Upper lobe of right lung (tissue), 1 donor: Measurements from ENCODE around the gene ZNF205. TPM values are rescaled to one million over a fixed set of nuclear protein-coding genes. Genes with fewer than 3 reads are reported as not detected.
A peak's percentile ranks its signal among the peaks of the same experiment; 100 is the strongest.
"Not testable (repeated sequence)": the region's sequence is repeated elsewhere in the genome, so short reads cannot be mapped to it uniquely, and the experiment has no call there.

Experiments used
- ATAC-seq: fragments of 200-7000 bp; cut with Tn5 transposase; one replicate; pipeline ENCODE4 v1.9.1; 2020; ENCODE audit warnings: mild to moderate bottlenecking, moderate library complexity
- DNase-seq: peaks from one replicate; pipeline ENCODE4 v3.0.0-alpha.2; 2020
- H3K27ac ChIP-seq: fragments of 200-600 bp; one replicate; pipeline ENCODE4 v1.8.0; 2022
- H3K27me3 ChIP-seq: fragments of 200-600 bp; one replicate; pipeline ENCODE4 v1.8.0; 2022; ENCODE audit warnings: mild to moderate bottlenecking
- H3K36me3 ChIP-seq: fragments of 200-600 bp; one replicate; pipeline ENCODE4 v1.8.0; 2022
- H3K4me1 ChIP-seq: fragments of 200-600 bp; one replicate; pipeline ENCODE4 v1.8.0; 2022
- H3K4me3 ChIP-seq: fragments of 200-600 bp; one replicate; pipeline ENCODE4 v1.8.0; 2022; ENCODE audit warnings: mild to moderate bottlenecking
- H3K9me3 ChIP-seq: fragments of 200-600 bp; one replicate; pipeline ENCODE4 v1.8.0; 2022
- CTCF ChIP-seq: fragments of 200-600 bp; IDR thresholded peaks from one replicate; pipeline ENCODE4 v1.8.0; 2022; ENCODE audit warnings: antibody characterized with exemption
- intact Hi-C: fragments of 100-400 bp; cut with DNase I; formaldehyde crosslinking; loops from one replicate; pipeline ENCODE4 v1.11.0; 2022
- total RNA-seq: library from RNA; stranded (reverse); fragmentation: NEBNext Ultra II Directional; extraction: Animal tissue kit (Norgen Biotek cat#: 25700); gene quantifications from one replicate; pipeline ENCODE4 v1.2.1, GENCODE V29; 2021
- donor health status: DM: no; HTN: yes; CAD: no; lungs with severe emphysema.

The ZNF205 gene
- total RNA-seq, 1 donor from 2014 or later = 11.7 TPM

GRCh38 chr16:3138823-3139426 lies 26.5 kb downstream of the ZNF205 start:
- intact Hi-C loops = no loop called here
- Histone ChIP-seq H3K27ac (no peak overlapping the region), H3K4me1 (peaks cover 12% of the 10 kb centered on the region), H3K4me3 (no peak overlapping the region), H3K9me3 (no peaks in the 10 kb centered on the region), H3K27me3 (no peaks in the 10 kb centered on the region), H3K36me3 (peaks cover 27% of the 10 kb centered on the region)
- TF ChIP-seq CTCF = no peak
- DNase-seq (no peak), ATAC-seq (no peak)

- ATAC-seq, H3K4me1 ChIP-seq, intact Hi-C loops, H3K27me3 ChIP-seq, H3K4me3 ChIP-seq, DNase-seq, H3K9me3 ChIP-seq, H3K27ac ChIP-seq: not testable (repeated sequence)
- peaks cover 27% of the 10 kb centered on the region for H3K36me3 ChIP-seq
These were observed 27.2 kb downstream of the ZNF205 start for GRCh38 chr16:3139561-3139960.

GRCh38 chr16:3140603-3141427 lies 28.4 kb downstream of the ZNF205 start:
- no peak for TF ChIP-seq CTCF
- intact Hi-C loops = no loop called here
- H3K27ac ChIP-seq = no peak overlapping the region
- peaks cover 27% of the 10 kb centered on the region for H3K36me3 ChIP-seq
- peaks cover 7% of the 10 kb centered on the region for H3K4me1 ChIP-seq
- ATAC-seq (no peak), DNase-seq (peak; percentile 63)
- H3K9me3 ChIP-seq = no peaks in the 10 kb centered on the region
- H3K4me3 ChIP-seq = no peak overlapping the region
- no peaks in the 10 kb centered on the region for H3K27me3 ChIP-seq

GRCh38 chr16:3141781-3142311 lies 29.5 kb downstream of the ZNF205 start:
- H3K4me3 ChIP-seq = no peak overlapping the region
- DNase-seq (no peak), ATAC-seq (no peak)
- no peak for TF ChIP-seq CTCF
- H3K9me3 ChIP-seq = no peaks in the 10 kb centered on the region
- H3K36me3 ChIP-seq = peaks cover 27% of the 10 kb centered on the region
- intact Hi-C loops = no loop called here
- H3K27me3 ChIP-seq = no peaks in the 10 kb centered on the region
- no peak overlapping the region for H3K27ac ChIP-seq
- no peaks in the 10 kb centered on the region for H3K4me1 ChIP-seq

- no peak overlapping the region for H3K27ac ChIP-seq
- H3K9me3 ChIP-seq = no peaks in the 10 kb centered on the region
- peaks cover 27% of the 10 kb centered on the region for H3K36me3 ChIP-seq
- TF ChIP-seq CTCF = no peak
- H3K4me1 ChIP-seq = no peaks in the 10 kb centered on the region
- DNase-seq = no peak
- H3K27me3 ChIP-seq = no peaks in the 10 kb centered on the region
- intact Hi-C loops = no loop called here
- no peak for ATAC-seq
- H3K4me3 ChIP-seq = no peak overlapping the region
These were observed 29.9 kb downstream of the ZNF205 start for GRCh38 chr16:3142327-3142726.

- no peak overlapping the region for H3K27ac ChIP-seq
- H3K36me3 ChIP-seq = peaks cover 27% of the 10 kb centered on the region
- no peaks in the 10 kb centered on the region for H3K4me1 ChIP-seq
- TF ChIP-seq CTCF = no peak
- no peak overlapping the region for H3K4me3 ChIP-seq
- no peak for ATAC-seq
- H3K27me3 ChIP-seq = no peaks in the 10 kb centered on the region
- DNase-seq = no peak
- no peaks in the 10 kb centered on the region for H3K9me3 ChIP-seq
- intact Hi-C loops = no loop called here
These were observed 30.4 kb downstream of the ZNF205 start for GRCh38 chr16:3142770-3143169.
